Astrocyte of the cerebellum (primary cell): ENCODE data around the gene RNF213.
"Not testable (repeated sequence)": the region's sequence is repeated elsewhere in the genome, so short reads cannot be mapped to it uniquely, and the experiment has no call there.

ENCODE experiments used
- DNase-seq: peaks from one replicate; pipeline ENCODE4 v3.0.0-alpha.2; 2011; ENCODE audit warnings: low read depth
- H3K4me3 ChIP-seq: 2 replicates; pipeline ENCODE4 v1.5.1; 2011; ENCODE audit warnings: mild to moderate bottlenecking, low read depth, low read length, moderate library complexity
- CTCF ChIP-seq: IDR thresholded peaks from 2 replicates; pipeline ENCODE4 v1.5.1; 2012; ENCODE audit warnings: low read length, low read depth, moderate library complexity, mild to moderate bottlenecking; ENCODE audit errors: missing control alignments
- in situ Hi-C: cut with HindIII; loops from 2 replicates; pipeline ENCODE4 v1.10.0; 2017; ENCODE audit warnings: low sequenced_read_pairs

Gene RNF213

DNA sequence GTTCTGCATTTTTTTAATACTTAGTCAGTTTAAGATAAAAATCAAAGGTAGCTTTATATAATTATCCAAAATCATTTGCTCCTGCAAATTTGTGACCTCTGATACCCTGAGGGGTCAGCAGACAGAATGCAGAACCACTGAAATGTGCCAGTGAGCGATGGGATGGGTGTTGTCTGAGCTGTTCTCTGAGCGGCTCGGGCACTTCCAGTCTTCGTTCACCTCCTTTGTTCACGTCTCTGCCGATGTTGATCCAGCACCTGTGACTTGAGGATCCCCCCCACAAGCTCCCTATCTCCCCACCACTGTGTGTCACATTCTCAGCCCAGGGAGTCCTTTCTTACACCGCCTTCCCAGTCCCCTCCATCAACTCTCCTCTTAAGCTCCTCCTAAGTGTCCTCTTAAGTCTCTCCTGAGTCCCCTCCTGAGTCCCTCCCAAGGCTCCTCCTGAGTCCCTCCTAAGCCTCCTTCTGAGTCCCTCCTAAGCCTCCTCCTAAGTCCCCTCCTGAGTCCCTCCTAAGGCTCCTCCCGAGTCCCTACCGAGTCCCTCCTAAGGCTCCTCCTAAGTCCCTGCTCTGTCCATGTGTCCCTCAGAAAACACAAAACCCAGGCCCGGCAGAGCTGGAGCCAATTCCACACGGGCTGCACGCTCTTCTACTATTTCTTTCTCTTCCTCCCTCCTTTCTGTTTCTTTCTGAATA lies 47.5 kb downstream of the RNF213 start:
- no peak overlapping the region for H3K4me3 ChIP-seq
- in situ Hi-C loops = no loop called here
- no peak for TF ChIP-seq CTCF
- DNase-seq = no peak

- no peak overlapping the region for H3K4me3 ChIP-seq
- no peak for DNase-seq
- no peak for TF ChIP-seq CTCF
- in situ Hi-C loops = no loop called here
Measured at GRCh38 chr17:80308692-80309517, 48.3 kb downstream of the RNF213 start.

- TF ChIP-seq CTCF = no peak
- in situ Hi-C loops = no loop called here
- DNase-seq = no peak
- H3K4me3 ChIP-seq = no peak overlapping the region
Measured at GRCh38 chr17:80311216-80311827, 50.7 kb downstream of the RNF213 start.

GRCh38 chr17:80312621-80313135 lies 52.0 kb downstream of the RNF213 start:
- H3K4me3 ChIP-seq = no peak overlapping the region
- no peak for DNase-seq
- TF ChIP-seq CTCF = no peak
- in situ Hi-C loops = no loop called here

DNA sequence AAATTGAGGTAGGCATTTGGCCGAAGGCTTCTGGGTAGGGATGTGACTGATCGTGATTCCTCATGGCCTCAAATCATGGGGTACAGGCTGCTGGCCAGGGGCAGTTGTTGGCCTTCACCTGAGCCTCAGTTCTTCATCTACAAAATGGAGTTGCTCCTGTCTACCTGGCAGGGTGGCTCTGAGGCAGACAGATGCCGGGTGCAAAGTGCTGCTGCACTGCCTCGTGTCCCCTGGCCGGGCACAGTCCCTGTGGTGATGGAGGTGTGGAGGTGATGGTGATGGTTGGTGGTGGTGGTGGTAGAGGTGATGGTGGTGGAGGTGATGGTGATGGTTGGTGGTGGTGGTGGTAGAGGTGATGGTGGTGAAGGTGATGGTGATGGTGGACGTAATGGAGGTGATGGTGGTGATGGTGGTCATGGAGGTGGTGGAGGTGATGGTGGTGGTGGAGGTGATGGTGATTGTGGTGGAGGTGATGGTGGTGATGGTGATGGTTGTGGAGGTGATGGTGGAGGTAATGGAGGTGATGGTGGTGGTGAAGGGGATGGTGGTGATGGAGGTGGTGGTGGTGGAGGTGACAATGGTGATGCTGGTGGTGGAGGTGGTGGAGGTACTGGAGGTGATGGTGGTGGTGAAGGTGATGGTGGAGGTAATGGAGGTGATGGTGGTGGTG lies 52.6 kb downstream of the RNF213 start:
- in situ Hi-C loops = no loop called here
- DNase-seq = no peak
- H3K4me3 ChIP-seq = no peak overlapping the region
- no peak for TF ChIP-seq CTCF

GRCh38 chr17:80313946-80314345 lies 53.3 kb downstream of the RNF213 start:
- DNase-seq, in situ Hi-C loops, H3K4me3 ChIP-seq: not testable (repeated sequence)
